Inferior parietal cortex (tissue), 1 donor: ENCODE data around the gene AP4M1.

Experiments
- DNase-seq: peaks from one replicate; pipeline ENCODE4 v3.0.0-alpha.2; 2016; ENCODE audit errors: extremely low spot score

AP4M1 gene

GRCh38 chr7:100085515-100085914, 15.9 kb upstream of the AP4M1 start:
- DNase-seq = no peak

- no peak for DNase-seq
Observed at GRCh38 chr7:100087055-100087750, 14.2 kb upstream of the AP4M1 start.

DNA sequence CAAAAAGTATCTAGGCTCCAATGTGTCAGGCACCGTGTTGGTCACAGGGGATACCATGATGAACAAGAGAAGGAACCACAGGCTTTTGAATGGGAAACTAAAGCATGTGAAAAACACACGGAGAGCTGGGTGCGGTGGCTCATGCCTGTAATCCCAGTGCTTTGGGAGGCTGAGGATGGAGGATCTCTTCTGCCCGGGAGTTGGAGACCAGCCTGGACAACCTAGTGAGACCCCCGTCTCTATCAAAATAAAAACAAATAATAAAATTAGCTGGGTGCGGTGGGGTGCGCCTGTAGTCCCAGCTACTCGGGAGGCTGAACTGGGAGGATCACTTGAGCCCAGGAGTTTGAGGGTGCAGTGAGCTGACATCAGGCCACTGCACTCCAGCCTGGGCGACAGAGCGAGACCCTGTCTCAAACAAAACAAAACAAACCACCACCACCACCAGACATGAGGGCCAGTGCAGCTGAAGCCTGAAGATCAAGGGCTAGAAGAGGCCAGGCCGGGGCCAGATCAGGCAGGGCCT, 13.3 kb upstream of the AP4M1 start:
- no peak for DNase-seq

DNA sequence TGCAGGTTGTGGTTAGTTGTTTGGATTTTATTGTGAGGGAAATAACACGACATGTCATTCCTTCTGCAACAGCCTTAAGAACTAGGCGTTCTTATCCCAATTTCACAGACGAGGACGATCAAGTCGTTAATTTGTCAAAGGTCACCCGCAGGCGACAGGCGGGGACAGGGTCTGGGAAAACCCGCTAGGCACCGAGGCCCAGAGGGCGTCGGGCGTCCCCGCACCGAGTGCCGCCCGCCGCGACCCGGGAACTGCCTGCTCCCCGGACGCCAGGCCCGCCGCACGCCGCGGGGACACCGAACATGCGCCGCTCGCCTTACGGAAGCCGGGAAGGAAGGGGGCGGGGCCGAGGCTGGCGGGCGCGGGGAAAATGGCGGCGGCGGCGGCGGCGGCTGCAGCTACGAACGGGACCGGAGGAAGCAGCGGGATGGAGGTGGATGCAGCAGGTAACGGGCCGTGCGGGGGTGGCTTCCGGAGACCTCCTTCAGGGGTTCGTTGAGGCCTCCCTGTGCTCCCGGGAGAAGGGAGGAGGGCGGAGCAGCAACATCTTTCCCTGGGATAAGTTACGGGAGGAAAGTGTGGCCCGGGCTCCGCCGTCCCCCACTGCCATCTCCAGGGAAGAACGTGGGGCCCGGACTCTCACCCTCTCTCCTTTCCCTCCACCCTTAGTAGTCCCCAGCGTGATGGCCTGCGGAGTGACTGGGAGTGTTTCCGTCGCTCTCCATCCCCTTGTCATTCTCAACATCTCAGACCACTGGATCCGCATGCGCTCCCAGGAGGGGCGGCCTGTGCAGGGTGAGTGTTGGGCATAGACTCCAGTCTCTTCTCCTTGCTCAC, 12.6 kb upstream of the AP4M1 start, which contains the start of gene COPS6:
Gene COPS6 (plus strand): TSS at position 349 of the 837 bp plus-strand sequence. CDS start 22 bp downstream, at position 371.
- DNase-seq = peak; percentile 81

- DNase-seq = no peak
Observed at GRCh38 chr7:100089458-100090196, 11.8 kb upstream of the AP4M1 start.

DNA sequence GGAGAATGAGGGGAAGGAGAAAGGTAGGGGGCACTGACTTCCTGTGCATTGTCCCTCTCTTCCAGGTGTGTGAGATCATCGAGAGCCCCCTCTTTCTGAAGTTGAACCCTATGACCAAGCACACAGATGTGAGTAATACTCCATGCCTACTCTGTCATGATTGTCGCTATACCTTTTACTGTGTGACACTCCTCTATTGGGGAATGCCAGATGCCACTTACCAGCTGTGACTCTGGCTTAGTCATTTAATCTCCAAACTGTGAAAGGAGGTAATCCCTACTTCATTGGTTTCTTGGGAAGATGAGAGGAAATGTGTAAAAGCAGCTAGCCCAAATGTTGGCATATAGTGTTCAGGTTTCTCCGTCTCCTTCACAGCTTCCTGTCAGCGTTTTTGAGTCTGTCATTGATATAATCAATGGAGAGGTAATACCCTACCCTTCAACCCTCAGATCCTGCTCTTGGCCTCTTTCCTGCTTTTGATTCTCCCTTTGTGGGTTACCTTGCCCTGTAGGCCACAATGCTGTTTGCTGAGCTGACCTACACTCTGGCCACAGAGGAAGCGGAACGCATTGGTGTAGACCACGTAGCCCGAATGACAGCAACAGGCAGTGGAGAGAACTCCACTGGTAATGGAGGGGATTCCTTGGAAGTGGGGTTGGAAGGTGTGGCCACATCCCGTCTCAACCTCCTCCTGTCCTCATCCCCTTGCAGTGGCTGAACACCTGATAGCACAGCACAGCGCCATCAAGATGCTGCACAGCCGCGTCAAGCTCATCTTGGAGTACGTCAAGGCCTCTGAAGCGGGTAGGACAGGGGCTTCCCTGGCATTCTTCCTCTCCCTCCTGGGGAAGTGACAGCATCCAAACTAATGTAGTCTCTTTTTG, 10.7 kb upstream of the AP4M1 start:
- DNase-seq = no peak

GRCh38 chr7:100091411-100092181, 9.8 kb upstream of the AP4M1 start:
- no peak for DNase-seq

GRCh38 chr7:100093054-100093453, 8.4 kb upstream of the AP4M1 start:
- no peak for DNase-seq

- DNase-seq = no peak
Observed at GRCh38 chr7:100093498-100093897, 7.9 kb upstream of the AP4M1 start.

DNA sequence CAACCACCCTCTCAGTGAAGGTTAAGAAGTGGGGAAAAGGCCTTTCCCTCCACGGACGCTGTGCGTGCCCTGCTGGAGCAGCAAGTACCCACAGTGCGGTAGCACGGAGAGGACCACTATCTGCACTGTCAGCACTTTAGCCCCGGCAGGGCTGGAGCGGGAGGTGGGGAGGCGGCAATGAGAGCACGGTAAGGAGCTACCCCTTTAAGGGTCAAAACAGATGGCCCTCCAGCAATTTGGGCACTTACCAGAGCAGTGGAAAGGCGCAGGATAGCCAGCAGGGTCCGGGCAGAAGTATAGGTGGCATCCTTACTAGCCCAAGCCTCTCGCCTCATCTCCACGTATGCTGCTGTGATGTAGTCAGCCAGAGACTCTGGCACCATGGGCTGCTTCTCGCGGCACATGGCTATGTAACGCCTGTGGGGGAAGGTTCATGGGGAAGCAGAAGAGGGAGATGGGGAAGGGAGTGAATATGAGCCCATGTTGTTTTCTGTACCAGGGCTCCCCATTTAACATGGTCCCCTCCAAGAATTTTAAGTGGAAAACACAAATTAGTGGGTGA, 7.4 kb upstream of the AP4M1 start:
- DNase-seq = no peak

DNA sequence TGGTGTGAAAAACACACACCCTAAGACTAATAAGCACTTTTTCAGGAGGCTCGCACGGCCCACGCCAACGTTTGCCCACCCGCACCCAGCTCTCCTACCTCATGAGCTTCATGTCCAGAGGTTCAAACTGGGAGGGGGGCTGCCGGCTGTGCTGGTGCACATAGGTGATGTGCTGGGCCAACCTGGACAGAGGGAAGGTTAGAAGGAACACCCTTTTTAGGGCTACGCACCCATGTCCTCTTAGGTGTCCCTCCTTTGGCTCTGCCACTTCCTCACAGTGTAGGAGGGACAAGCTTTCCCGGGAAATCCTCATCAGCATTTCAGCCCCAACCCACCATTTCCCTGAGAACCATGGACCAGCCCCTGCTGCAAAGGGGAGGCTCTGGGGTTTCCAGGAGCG, 6.2 kb upstream of the AP4M1 start:
- no peak for DNase-seq

DNA sequence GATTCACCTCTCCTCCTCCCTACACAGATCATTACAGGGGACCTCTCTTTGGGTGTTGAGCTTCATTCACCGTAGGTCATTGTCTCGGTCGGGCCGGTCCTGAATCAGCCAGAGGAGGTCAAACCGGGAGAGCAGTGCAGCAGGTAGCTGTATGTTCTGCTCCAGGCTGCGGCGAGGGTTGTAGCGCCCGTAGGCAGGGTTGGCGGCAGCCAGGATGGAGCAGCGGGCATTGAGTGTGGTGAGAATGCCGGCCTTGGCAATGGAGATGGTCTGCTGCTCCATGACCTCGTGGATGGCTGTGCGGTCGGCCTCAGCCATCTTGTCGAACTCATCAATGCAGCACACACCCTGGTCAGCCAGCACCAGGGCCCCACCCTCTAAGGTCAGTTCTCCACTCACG, 5.7 kb upstream of the AP4M1 start:
- DNase-seq = no peak

- DNase-seq = no peak
Observed at GRCh38 chr7:100098913-100099312, 2.5 kb upstream of the AP4M1 start.

- DNase-seq = no peak
Observed at GRCh38 chr7:100099452-100099851, 2.0 kb upstream of the AP4M1 start.

DNA sequence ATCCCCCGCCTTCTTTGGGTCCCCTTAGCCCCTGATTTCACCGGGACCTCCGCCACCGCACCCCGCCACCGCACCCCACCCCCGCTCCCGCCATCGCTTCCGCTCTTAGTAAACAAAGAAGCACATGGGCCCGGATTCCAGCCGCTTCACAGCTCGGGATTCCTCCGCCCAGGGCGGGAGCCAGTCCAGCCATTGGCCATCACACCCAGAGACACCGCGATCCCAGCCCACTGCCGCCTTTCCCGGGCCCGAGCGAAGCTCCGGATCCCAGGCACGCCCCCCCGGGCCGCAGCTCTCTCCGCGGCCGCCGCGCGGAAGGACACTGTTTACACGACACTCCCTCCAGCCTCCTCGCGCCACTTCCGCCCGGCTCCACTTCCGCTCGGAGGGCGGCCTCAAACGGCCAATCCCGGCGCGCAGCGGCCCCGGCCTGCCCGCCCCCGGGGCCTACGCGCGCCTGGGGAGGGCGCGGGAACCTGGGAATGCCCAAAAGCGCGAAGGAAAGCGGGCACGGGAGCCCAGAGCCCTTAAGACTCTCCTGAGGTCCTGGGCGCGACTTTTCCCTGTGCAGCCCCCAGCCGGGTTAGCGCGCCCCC, 925 bp upstream of the AP4M1 start:
- peak; percentile 95 for DNase-seq

GRCh38 chr7:100102950-100103840, 1.8 kb downstream of the AP4M1 start:
- DNase-seq = no peak

DNA sequence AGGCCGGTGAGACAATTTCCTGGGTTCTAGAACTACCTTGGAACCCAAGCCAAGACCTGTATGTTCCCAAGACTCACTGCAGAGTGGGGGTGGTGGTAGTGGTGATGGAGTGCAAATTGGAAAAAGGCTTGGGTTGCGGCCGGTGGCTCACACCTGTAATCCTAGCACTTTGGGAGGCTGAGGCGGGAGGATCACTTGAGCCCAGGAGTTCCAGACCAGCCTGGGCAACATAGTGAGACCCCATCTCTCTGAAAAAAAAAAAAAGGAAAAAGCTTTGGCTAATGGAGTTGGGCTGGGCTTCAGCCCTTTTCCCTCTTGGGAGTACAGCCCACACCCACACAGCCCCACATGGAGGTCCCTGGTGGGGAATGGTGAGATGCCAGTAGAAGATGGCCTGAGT, 4.1 kb downstream of the AP4M1 start:
- no peak for DNase-seq

GRCh38 chr7:100106633-100107032, 5.2 kb downstream of the AP4M1 start:
- DNase-seq = no peak
